Hepatocyte (in vitro differentiated cells): ENCODE measurements around the gene STARD8.
A peak's percentile ranks its signal among the peaks of the same experiment; 100 is the strongest.

ENCODE experiments used
- CTCF ChIP-seq: fragments of 200-600 bp; sonication (generic); IDR thresholded peaks from 2 replicates; pipeline ENCODE4 v1.5.1; 2016; ENCODE audit warnings: antibody characterized with exemption, mild to moderate bottlenecking; ENCODE audit not compliant: poor library complexity
- EZH2 ChIP-seq: fragments of 200-600 bp; sonication (generic); IDR thresholded peaks from 2 replicates; pipeline ENCODE4 v1.6.1; 2016; ENCODE audit warnings: antibody characterized with exemption, mild to moderate bottlenecking, borderline replicate concordance
- EZH2phosphoT487 ChIP-seq: fragments of 200-600 bp; sonication (generic); IDR thresholded peaks from one replicate; pipeline ENCODE4 v1.6.1; 2018; ENCODE audit warnings: antibody characterized with exemption, mild to moderate bottlenecking, low read depth, moderate library complexity; ENCODE audit not compliant: unreplicated experiment, severe bottlenecking

DNA sequence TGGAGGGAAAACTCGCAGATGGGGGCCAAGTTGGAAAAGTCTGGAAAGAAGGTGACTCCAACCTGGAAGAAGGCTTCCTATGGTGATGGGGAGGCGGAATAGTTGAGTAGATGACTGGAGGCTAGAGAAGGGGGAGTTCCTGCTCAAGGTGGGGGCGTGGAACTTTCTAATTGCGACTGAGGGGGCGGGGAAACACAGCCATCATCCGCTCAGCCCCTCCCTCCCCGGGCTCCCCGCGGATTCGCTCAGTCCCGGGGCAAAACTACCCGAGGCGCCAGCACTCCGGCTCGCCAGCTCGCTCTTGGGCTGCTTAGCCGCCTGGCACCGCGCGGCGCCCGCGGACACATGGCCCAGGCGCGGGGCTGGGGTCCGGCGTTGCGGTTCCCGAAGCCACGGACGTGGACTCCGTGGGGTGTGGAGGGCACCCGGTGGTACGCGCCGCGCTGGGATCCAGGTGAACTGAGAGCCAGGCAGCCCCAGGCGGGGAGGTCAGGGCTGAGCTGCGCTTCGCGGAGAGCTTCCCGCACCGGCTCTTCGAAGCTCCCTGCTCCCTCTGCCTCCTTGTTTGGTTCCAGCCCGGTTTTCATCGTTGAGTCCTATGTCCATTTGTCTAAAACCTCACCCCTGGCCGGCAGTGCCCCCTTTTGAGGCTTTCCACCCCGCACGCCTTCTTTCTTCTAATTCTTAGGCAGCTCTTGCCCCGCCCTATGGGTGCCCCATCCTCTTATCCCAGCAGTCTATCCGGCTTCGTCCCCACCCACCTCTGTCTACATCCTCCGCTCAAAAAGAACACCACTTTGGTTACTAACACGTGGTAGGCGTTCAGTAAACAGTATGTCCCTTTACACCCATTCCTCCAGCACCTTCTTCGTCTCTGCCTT, 38.9 kb downstream of the STARD8 start:
- peak; percentile 6 for TF ChIP-seq CTCF
- TF ChIP-seq EZH2, result no peak
- TF ChIP-seq EZH2phosphoT487, result no peak
